Measurements from ENCODE around the gene RBM8A. TPM values are rescaled to one million over a fixed set of nuclear protein-coding genes. Genes with fewer than 3 reads are reported as not detected.

The RBM8A gene
- total and polyA plus RNA-seq, 4 donors = 48.8 to 66.2 (median 57.5) TPM

DNA sequence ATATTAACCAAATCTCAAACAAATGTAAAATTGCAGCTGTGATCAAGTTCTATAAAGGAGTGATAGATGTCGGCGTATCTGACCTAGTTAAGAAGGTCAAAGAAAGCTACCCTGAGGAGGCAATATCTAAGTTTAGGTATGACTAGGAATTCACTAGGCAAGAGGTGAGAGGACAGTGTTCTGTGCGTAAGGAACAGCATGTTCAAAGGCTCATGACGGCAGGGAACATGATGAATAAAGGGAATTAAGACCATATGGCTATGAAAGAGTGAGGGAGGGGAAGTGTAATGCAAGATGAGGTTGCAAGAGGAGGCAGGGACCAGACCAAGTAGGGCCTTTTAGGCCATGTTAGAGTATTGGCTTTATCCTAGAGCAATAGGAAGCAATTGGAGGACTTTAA lies 21.9 kb upstream of the RBM8A start:
- Histone ChIP-seq H3K27ac (ENCODE audit: low read depth in 1 of 2, low read length in 2 of 2) (no peak overlapping the region), H3K4me3 (ENCODE audit: low read depth in 1 of 3, low read length in 3 of 3) (no peak overlapping the region), H3K27me3 (ENCODE audit: control insufficient read depth in 4 of 4, insufficient read depth in 4 of 4, low read length in 3 of 4) (no peaks in the 10 kb centered on the region), H3K9ac (ENCODE audit: low read depth in 1 of 2, low read length in 2 of 2) (no peak overlapping the region), H3K4me1 (ENCODE audit: control insufficient read depth in 4 of 4, insufficient read depth in 4 of 4, low read length in 3 of 4) (peaks cover 0 to 6% (median 2%) of the 10 kb centered on the region in 4 donors), H3K9me3 (ENCODE audit: control insufficient read depth in 4 of 4, low read length in 3 of 4) (no peaks in the 10 kb centered on the region), H3K36me3 (ENCODE audit: control insufficient read depth in 4 of 4, insufficient read depth in 3 of 4, low read depth in 1 of 4, low read length in 3 of 4) (peaks cover 0 to 2% (median 0%) of the 10 kb centered on the region in 4 donors)
- no peak for DNase-seq (ENCODE audit: low spot score)
- WGBS = 96% methylated on average over 4 of the region's 4 CpGs
- TF ChIP-seq JUND (IDR thresholded peaks at IDR 0.05) (no peak), FOXA1 (IDR thresholded peaks at IDR 0.05) (no peak), EGR1 (IDR thresholded peaks at IDR 0.05; ENCODE audit: low read depth in 2 of 2) (no peak)
- TF ChIP-seq, protein P1, sequence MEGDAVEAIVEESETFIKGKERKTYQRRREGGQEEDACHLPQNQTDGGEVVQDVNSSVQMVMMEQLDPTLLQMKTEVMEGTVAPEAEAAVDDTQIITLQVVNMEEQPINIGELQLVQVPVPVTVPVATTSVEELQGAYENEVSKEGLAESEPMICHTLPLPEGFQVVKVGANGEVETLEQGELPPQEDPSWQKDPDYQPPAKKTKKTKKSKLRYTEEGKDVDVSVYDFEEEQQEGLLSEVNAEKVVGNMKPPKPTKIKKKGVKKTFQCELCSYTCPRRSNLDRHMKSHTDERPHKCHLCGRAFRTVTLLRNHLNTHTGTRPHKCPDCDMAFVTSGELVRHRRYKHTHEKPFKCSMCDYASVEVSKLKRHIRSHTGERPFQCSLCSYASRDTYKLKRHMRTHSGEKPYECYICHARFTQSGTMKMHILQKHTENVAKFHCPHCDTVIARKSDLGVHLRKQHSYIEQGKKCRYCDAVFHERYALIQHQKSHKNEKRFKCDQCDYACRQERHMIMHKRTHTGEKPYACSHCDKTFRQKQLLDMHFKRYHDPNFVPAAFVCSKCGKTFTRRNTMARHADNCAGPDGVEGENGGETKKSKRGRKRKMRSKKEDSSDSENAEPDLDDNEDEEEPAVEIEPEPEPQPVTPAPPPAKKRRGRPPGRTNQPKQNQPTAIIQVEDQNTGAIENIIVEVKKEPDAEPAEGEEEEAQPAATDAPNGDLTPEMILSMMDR (IDR thresholded peaks at IDR 0.05; ENCODE audit: low read depth, low read length, missing input control) = no peak
- TF ChIP-seq, protein P2, sequence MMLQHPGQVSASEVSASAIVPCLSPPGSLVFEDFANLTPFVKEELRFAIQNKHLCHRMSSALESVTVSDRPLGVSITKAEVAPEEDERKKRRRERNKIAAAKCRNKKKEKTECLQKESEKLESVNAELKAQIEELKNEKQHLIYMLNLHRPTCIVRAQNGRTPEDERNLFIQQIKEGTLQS (IDR thresholded peaks at IDR 0.05) = no peak
- TF ChIP-seq, protein P3, sequence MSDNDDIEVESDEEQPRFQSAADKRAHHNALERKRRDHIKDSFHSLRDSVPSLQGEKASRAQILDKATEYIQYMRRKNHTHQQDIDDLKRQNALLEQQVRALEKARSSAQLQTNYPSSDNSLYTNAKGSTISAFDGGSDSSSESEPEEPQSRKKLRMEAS (IDR thresholded peaks at IDR 0.05) = no peak

DNA sequence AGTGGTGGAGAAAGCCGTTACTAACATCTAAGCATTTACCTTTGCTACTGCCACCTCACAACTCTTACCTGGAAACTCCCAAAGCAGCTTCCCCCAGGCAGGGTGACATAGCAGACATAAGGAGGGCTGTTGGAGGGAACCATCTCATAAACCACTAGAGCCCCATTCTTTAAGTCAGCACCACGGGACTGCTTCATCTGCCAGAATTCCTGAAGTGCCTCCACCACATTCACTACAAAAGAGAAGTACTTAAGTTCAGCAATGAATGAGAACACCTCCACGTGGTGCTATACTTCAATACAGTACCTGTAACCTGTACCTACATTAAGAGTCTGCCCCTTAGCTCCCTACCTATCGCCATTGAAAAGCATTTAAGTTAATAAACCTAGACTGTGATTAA lies 20.3 kb upstream of the RBM8A start:
- Histone ChIP-seq H3K27me3 (ENCODE audit: control insufficient read depth in 4 of 4, insufficient read depth in 4 of 4, low read length in 3 of 4) (no peaks in the 10 kb centered on the region), H3K9me3 (ENCODE audit: control insufficient read depth in 4 of 4, low read length in 3 of 4) (no peaks in the 10 kb centered on the region), H3K36me3 (ENCODE audit: control insufficient read depth in 4 of 4, insufficient read depth in 3 of 4, low read depth in 1 of 4, low read length in 3 of 4) (peaks cover 1 to 5% (median 4%) of the 10 kb centered on the region in 4 donors), H3K27ac (ENCODE audit: low read depth in 1 of 2, low read length in 2 of 2) (no peak overlapping the region), H3K4me1 (ENCODE audit: control insufficient read depth in 4 of 4, insufficient read depth in 4 of 4, low read length in 3 of 4) (peaks cover 0 to 6% (median 0%) of the 10 kb centered on the region in 4 donors), H3K4me3 (ENCODE audit: low read depth in 1 of 3, low read length in 3 of 3) (no peak overlapping the region), H3K9ac (ENCODE audit: low read depth in 1 of 2, low read length in 2 of 2) (no peak overlapping the region)
- no peak for DNase-seq (ENCODE audit: low spot score)
- WGBS = 92% methylated on average over 4 of the region's 4 CpGs
- no peak for TF ChIP-seq HNF4A (conservative IDR thresholded peaks at IDR 0.05)
- TF ChIP-seq, protein P1 (IDR thresholded peaks at IDR 0.05; ENCODE audit: low read depth, low read length, missing input control) = no peak

DNA sequence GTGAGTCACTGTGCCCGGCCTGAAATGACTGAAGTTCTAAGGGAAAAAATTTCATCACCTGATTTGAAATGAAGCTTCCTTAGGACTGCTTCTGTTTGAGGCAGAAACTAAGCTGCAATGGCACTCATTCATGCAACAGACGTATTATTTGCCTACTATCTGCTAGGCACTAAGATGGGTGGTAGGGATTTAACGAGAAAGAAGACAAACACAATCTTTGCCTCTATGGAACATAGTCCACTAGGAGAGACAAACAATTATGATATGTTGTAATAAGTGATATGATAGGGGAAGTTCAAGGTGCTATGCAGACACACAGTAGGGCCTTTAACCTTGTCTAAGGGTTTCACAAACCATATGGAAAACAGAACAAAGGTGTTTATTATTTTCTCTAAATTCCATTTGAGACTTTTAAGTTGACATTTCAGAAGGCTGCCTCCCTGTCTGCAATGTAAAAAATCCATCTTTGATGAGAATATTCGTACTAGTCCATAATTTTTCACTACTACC lies 19.2 kb upstream of the RBM8A start:
- Histone ChIP-seq H3K4me3 (ENCODE audit: low read depth in 1 of 3, low read length in 3 of 3) (no peak overlapping the region), H3K4me1 (ENCODE audit: control insufficient read depth in 4 of 4, insufficient read depth in 4 of 4, low read length in 3 of 4) (peaks cover 0 to 4% (median 0%) of the 10 kb centered on the region in 4 donors), H3K27me3 (ENCODE audit: control insufficient read depth in 4 of 4, insufficient read depth in 4 of 4, low read length in 3 of 4) (no peaks in the 10 kb centered on the region), H3K9ac (ENCODE audit: low read depth in 1 of 2, low read length in 2 of 2) (no peak overlapping the region), H3K9me3 (ENCODE audit: control insufficient read depth in 4 of 4, low read length in 3 of 4) (no peaks in the 10 kb centered on the region), H3K27ac (ENCODE audit: low read depth in 1 of 2, low read length in 2 of 2) (no peak overlapping the region), H3K36me3 (ENCODE audit: control insufficient read depth in 4 of 4, insufficient read depth in 3 of 4, low read depth in 1 of 4, low read length in 3 of 4) (peaks cover 1 to 8% (median 6%) of the 10 kb centered on the region in 4 donors)
- 68% methylated on average over 4 of the region's 4 CpGs for WGBS
- TF ChIP-seq FOXA1 (IDR thresholded peaks at IDR 0.05) (no peak), HNF4G (IDR thresholded peaks at IDR 0.05) (peak; percentile 64), GABPA (IDR thresholded peaks at IDR 0.05 in 1 of 2, conservative IDR thresholded peaks at IDR 0.05 in 1 of 2) (no peak), TAF1 (conservative IDR thresholded peaks at IDR 0.05) (no peak), SP1 (IDR thresholded peaks at IDR 0.05) (peak; percentile 64), FOXA2 (IDR thresholded peaks at IDR 0.05) (no peak), RXRA (IDR thresholded peaks at IDR 0.05) (peak; percentile 20 to 59), YY1 (IDR thresholded peaks at IDR 0.05) (peak; percentile 29), HNF4A (conservative IDR thresholded peaks at IDR 0.05) (peak; percentile 77 to 90)
- TF ChIP-seq, protein P2 (IDR thresholded peaks at IDR 0.05) = peak; percentile 32
- TF ChIP-seq, protein P4, sequence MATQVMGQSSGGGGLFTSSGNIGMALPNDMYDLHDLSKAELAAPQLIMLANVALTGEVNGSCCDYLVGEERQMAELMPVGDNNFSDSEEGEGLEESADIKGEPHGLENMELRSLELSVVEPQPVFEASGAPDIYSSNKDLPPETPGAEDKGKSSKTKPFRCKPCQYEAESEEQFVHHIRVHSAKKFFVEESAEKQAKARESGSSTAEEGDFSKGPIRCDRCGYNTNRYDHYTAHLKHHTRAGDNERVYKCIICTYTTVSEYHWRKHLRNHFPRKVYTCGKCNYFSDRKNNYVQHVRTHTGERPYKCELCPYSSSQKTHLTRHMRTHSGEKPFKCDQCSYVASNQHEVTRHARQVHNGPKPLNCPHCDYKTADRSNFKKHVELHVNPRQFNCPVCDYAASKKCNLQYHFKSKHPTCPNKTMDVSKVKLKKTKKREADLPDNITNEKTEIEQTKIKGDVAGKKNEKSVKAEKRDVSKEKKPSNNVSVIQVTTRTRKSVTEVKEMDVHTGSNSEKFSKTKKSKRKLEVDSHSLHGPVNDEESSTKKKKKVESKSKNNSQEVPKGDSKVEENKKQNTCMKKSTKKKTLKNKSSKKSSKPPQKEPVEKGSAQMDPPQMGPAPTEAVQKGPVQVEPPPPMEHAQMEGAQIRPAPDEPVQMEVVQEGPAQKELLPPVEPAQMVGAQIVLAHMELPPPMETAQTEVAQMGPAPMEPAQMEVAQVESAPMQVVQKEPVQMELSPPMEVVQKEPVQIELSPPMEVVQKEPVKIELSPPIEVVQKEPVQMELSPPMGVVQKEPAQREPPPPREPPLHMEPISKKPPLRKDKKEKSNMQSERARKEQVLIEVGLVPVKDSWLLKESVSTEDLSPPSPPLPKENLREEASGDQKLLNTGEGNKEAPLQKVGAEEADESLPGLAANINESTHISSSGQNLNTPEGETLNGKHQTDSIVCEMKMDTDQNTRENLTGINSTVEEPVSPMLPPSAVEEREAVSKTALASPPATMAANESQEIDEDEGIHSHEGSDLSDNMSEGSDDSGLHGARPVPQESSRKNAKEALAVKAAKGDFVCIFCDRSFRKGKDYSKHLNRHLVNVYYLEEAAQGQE (IDR thresholded peaks at IDR 0.05) = no peak
- no peak for DNase-seq (ENCODE audit: low spot score)
